Neural crest cell (in vitro differentiated cells): ENCODE data around the gene ZDHHC14. TPM values are rescaled to one million over a fixed set of nuclear protein-coding genes. Genes with fewer than 3 reads are reported as not detected.
"Not testable (repeated sequence)": the region's sequence is repeated elsewhere in the genome, so short reads cannot be mapped to it uniquely, and the experiment has no call there.

ENCODE experiments used
- DNase-seq: peaks from one replicate; pipeline ENCODE4 v3.0.0; 2021; ENCODE audit warnings: low read depth, mixed read lengths, low spot score
- H3K27ac Mint-ChIP-seq: one replicate; pipeline ENCODE4 v1.8.0; 2021; ENCODE audit warnings: mild to moderate bottlenecking, mixed read lengths; ENCODE audit not compliant: unreplicated experiment
- H3K27me3 Mint-ChIP-seq: 2 replicates; pipeline ENCODE4 v1.8.0; 2021; ENCODE audit warnings: low read depth, mild to moderate bottlenecking, mixed read lengths
- H3K36me3 Mint-ChIP-seq: 2 replicates; pipeline ENCODE4 v1.8.0; 2021; ENCODE audit warnings: low read depth, mild to moderate bottlenecking, mixed read lengths
- H3K4me1 Mint-ChIP-seq: 2 replicates; pipeline ENCODE4 v1.8.0; 2021; ENCODE audit warnings: mixed read lengths
- H3K4me3 Mint-ChIP-seq: one replicate; pipeline ENCODE4 v1.8.0; 2021; ENCODE audit warnings: mild to moderate bottlenecking, mixed read lengths
- H3K9me3 Mint-ChIP-seq: 2 replicates; pipeline ENCODE4 v1.8.0; 2021; ENCODE audit warnings: mixed read lengths
- CTCF ChIP-seq: fragments of 200-600 bp; sonication (generic); conservative IDR thresholded peaks from 2 replicates; pipeline ENCODE4 v1.5.0; 2021; ENCODE audit warnings: antibody characterized with exemption, mild to moderate bottlenecking
- total RNA-seq: library from RNA; stranded (reverse); gene quantifications from 2 replicates; pipeline ENCODE4 v1.2.1, GENCODE V29; 2021

The ZDHHC14 gene
- total RNA-seq, 1 donor from 2014 or later = 5.3 TPM

- H3K27ac Mint-ChIP-seq = no peak overlapping the region
- DNase-seq = no peak
- no peak for TF ChIP-seq CTCF
- no peaks in the 10 kb centered on the region for H3K9me3 Mint-ChIP-seq
- peaks cover 61% of the 10 kb centered on the region for H3K27me3 Mint-ChIP-seq
- H3K4me1 Mint-ChIP-seq = peaks cover 17% of the 10 kb centered on the region
- H3K36me3 Mint-ChIP-seq = no peaks in the 10 kb centered on the region
- H3K4me3 Mint-ChIP-seq = no peak overlapping the region
These were observed 83.9 kb downstream of the ZDHHC14 start for GRCh38 chr6:157464653-157465535.

- H3K36me3 Mint-ChIP-seq = no peaks in the 10 kb centered on the region
- DNase-seq = no peak
- peaks cover 59% of the 10 kb centered on the region for H3K27me3 Mint-ChIP-seq
- TF ChIP-seq CTCF = no peak
- H3K9me3 Mint-ChIP-seq = no peaks in the 10 kb centered on the region
- H3K4me3 Mint-ChIP-seq = no peak overlapping the region
- no peak overlapping the region for H3K27ac Mint-ChIP-seq
- H3K4me1 Mint-ChIP-seq = peaks cover 7% of the 10 kb centered on the region
These were observed 85.3 kb downstream of the ZDHHC14 start for GRCh38 chr6:157466342-157466648.

- H3K9me3 Mint-ChIP-seq, H3K36me3 Mint-ChIP-seq, H3K4me1 Mint-ChIP-seq, H3K4me3 Mint-ChIP-seq, H3K27ac Mint-ChIP-seq, DNase-seq: not testable (repeated sequence)
- peaks cover 60% of the 10 kb centered on the region for H3K27me3 Mint-ChIP-seq
These were observed 86.3 kb downstream of the ZDHHC14 start for GRCh38 chr6:157467339-157467738.

GRCh38 chr6:157468054-157468453, 87.1 kb downstream of the ZDHHC14 start:
- no peaks in the 10 kb centered on the region for H3K9me3 Mint-ChIP-seq
- no peak overlapping the region for H3K4me3 Mint-ChIP-seq
- peaks cover 54% of the 10 kb centered on the region for H3K27me3 Mint-ChIP-seq
- no peak overlapping the region for H3K27ac Mint-ChIP-seq
- H3K4me1 Mint-ChIP-seq = peaks cover 1% of the 10 kb centered on the region
- H3K36me3 Mint-ChIP-seq = no peaks in the 10 kb centered on the region
- no peak for DNase-seq
- TF ChIP-seq CTCF = no peak

GRCh38 chr6:157468574-157468973, 87.6 kb downstream of the ZDHHC14 start:
- no peaks in the 10 kb centered on the region for H3K9me3 Mint-ChIP-seq
- H3K4me3 Mint-ChIP-seq = no peak overlapping the region
- H3K4me1 Mint-ChIP-seq = no peaks in the 10 kb centered on the region
- no peak for TF ChIP-seq CTCF
- no peaks in the 10 kb centered on the region for H3K36me3 Mint-ChIP-seq
- H3K27ac Mint-ChIP-seq = no peak overlapping the region
- peaks cover 54% of the 10 kb centered on the region for H3K27me3 Mint-ChIP-seq
- no peak for DNase-seq

- Mint-ChIP-seq H3K4me3 (no peak overlapping the region), H3K27ac (no peak overlapping the region), H3K36me3 (no peaks in the 10 kb centered on the region), H3K9me3 (no peaks in the 10 kb centered on the region), H3K4me1 (no peaks in the 10 kb centered on the region), H3K27me3 (peaks cover 53% of the 10 kb centered on the region)
- no peak for DNase-seq
- no peak for TF ChIP-seq CTCF
These were observed 88.4 kb downstream of the ZDHHC14 start for GRCh38 chr6:157469378-157469777.
